Ishikawa (cell line): Measurements from ENCODE around the gene ACTG2.

Experiments used
- CREB1 ChIP-seq: IDR thresholded peaks from 2 replicates; pipeline ENCODE4 v1.6.1; 2012; ENCODE audit warnings: low read depth
- EP300 ChIP-seq: IDR thresholded peaks from 2 replicates; pipeline ENCODE4 v1.6.1; 2012; ENCODE audit warnings: borderline replicate concordance
- TAF1 ChIP-seq: IDR thresholded peaks from 2 replicates; pipeline ENCODE4 v1.6.1; 2012; ENCODE audit warnings: low read depth, mild to moderate bottlenecking
- ZBTB7A ChIP-seq: IDR thresholded peaks from 2 replicates; pipeline ENCODE4 v1.6.1; 2012; ENCODE audit warnings: low read depth
- TF ChIP-seq, protein P1 (sequence below): IDR thresholded peaks from 2 replicates; pipeline ENCODE4 v1.6.1; 2012; ENCODE audit warnings: low read depth, mild to moderate bottlenecking

DNA sequence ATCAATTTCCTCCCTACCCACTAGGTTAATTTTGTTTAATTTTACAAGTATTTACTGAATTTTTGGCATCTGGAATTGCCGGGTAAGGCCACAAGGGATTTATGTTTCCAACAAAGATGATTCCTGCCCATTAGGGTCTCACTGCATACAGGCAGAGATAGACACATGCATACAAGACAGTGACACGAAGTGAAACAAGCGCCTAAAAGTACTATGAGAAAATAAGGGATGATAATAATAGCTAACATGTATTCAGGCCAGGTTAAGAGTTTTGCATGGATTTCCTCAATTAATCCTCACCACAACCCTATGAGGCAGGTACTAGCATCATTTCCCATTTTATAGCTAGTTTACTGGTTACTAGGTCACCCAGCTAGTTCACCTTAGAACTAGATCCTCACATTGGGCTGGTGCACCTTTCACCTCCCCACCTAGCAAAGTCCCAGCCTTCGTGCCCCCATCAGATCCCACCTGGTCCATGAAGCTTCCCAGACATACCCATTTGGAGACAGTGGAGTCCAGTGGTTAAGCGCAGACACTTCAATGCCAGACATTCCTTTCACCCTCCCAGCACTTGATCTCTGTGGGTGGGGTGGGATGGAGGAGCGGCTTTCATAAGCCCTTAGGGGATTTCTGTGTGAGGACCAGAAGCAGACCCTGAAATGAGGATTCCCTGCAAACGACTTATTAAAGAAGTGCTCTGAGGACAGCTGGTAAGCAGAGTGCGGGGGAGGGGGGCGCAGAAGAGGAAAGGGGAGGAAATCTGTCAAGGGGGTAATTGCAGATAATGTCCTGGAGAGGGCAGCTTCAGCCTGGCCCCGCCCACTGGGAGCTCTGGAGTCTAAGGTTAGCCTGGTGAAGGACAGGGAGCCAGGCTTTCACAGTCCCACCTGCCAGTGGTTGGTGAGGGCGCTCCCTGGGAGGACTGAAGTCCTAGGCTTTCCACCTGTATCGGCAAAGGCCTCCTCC, 28.1 kb downstream of the ACTG2 start:
- no peak for TF ChIP-seq EP300
- TF ChIP-seq CREB1, result no peak
- no peak for TF ChIP-seq TAF1
- TF ChIP-seq, protein P1, sequence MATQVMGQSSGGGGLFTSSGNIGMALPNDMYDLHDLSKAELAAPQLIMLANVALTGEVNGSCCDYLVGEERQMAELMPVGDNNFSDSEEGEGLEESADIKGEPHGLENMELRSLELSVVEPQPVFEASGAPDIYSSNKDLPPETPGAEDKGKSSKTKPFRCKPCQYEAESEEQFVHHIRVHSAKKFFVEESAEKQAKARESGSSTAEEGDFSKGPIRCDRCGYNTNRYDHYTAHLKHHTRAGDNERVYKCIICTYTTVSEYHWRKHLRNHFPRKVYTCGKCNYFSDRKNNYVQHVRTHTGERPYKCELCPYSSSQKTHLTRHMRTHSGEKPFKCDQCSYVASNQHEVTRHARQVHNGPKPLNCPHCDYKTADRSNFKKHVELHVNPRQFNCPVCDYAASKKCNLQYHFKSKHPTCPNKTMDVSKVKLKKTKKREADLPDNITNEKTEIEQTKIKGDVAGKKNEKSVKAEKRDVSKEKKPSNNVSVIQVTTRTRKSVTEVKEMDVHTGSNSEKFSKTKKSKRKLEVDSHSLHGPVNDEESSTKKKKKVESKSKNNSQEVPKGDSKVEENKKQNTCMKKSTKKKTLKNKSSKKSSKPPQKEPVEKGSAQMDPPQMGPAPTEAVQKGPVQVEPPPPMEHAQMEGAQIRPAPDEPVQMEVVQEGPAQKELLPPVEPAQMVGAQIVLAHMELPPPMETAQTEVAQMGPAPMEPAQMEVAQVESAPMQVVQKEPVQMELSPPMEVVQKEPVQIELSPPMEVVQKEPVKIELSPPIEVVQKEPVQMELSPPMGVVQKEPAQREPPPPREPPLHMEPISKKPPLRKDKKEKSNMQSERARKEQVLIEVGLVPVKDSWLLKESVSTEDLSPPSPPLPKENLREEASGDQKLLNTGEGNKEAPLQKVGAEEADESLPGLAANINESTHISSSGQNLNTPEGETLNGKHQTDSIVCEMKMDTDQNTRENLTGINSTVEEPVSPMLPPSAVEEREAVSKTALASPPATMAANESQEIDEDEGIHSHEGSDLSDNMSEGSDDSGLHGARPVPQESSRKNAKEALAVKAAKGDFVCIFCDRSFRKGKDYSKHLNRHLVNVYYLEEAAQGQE, result no peak
- no peak for TF ChIP-seq ZBTB7A
